ENCODE results near the gene TXNDC17. TPM values are rescaled to one million over a fixed set of nuclear protein-coding genes. Genes with fewer than 3 reads are reported as not detected.

Gene TXNDC17
- total RNA-seq = 103 and 162 TPM in 2 replicates

GRCh38 chr17:6640536-6641246 lies at the start of gene TXNDC17, which contains the start of gene KIAA0753:
Gene TXNDC17 (plus strand): TSS chr17:6641060. CDS start chr17:6641083, 23 bp downstream.
Gene KIAA0753 (minus strand): TSS chr17:6640711. CDS start chr17:6635103, 5,608 bp downstream.

GRCh38 chr17:6651354-6651918 lies 10.6 kb downstream of the TXNDC17 start, which contains the start of the genes C17orf100 and MED31:
Gene C17orf100 (plus strand): TSS chr17:6651762. CDS start chr17:6651914, 152 bp downstream.
Gene MED31 (minus strand): TSS chr17:6651605. CDS start chr17:6651528, 77 bp downstream.

Other genes with a start within 250 kb of the TXNDC17 start
- gene AIPL1, start 205.9 kb upstream of the TXNDC17 start, total RNA-seq = not detected in 2 replicates
- 1.8 and 13.7 TPM in 2 replicates for gene PIMREG, start 196.6 kb upstream of the TXNDC17 start, total RNA-seq
- gene PITPNM3, start 84.5 kb upstream of the TXNDC17 start, total RNA-seq = 0.30 and 0.78 TPM in 2 replicates
- gene KIAA0753, start 349 bp upstream of the TXNDC17 start, total RNA-seq = 10.7 and 18.7 TPM in 2 replicates
- 7.8 and 9.5 TPM in 2 replicates for gene MED31, start 10.5 kb downstream of the TXNDC17 start, total RNA-seq
- 0.55 and 0.59 TPM in 2 replicates for gene C17orf100, start 10.7 kb downstream of the TXNDC17 start, total RNA-seq
- gene SLC13A5, start 72.3 kb downstream of the TXNDC17 start, total RNA-seq = not detected in 2 replicates
- gene XAF1, start 115.0 kb downstream of the TXNDC17 start, total RNA-seq = 11.9 and 25.8 TPM in 2 replicates
- gene FBXO39, start 135.2 kb downstream of the TXNDC17 start, total RNA-seq = 0.14 TPM in 1 of 2 replicates, not detected in the other
- not detected in 2 replicates for gene TEKT1, start 190.7 kb downstream of the TXNDC17 start, total RNA-seq

Data from smooth muscle cell of the umbilical artery (primary cell).